Tibial nerve (tissue), 4 donors: ENCODE data around the gene KLF3.

Experiments used
- EP300 ChIP-seq, 2 donors: sonication (generic); formaldehyde crosslinking; IDR thresholded peaks; one replicate each; pipeline ENCODE4 v1.6.1; 2017; ENCODE audit warnings: antibody characterized with exemption in 2 of 2, mild to moderate bottlenecking in 1 of 2
- TF ChIP-seq, protein P1 (sequence below), 5 experiments: fragments of 200-600 bp in 3 of 5; fragments of 450-650 bp in 2 of 5; sonication (generic) in 3 of 5; IDR thresholded peaks; one replicate each; pipeline ENCODE4 v1.5.1; 2016 to 2019; ENCODE audit warnings: antibody characterized with exemption in 5 of 5, mild to moderate bottlenecking in 3 of 5, moderate library complexity in 2 of 5

DNA sequence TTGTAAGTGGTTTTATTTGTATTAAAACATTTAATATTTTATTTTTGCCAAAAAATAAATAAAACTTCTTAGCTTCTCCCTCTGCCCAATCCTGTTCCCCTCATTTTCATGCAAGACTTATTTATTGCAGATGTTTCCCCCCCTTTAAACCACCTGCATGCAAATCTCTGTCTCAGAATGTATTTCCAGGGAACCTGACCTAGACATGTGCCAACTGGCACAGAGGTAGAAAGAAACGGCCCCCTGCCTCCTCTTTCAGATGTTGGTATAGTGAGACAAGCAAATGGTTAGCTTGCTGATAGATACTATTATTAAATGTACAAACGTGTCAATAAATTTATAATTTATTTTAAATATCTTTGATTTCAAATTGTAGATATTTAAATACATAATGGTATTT, 47.1 kb downstream of the KLF3 start:
- TF ChIP-seq, protein P1, sequence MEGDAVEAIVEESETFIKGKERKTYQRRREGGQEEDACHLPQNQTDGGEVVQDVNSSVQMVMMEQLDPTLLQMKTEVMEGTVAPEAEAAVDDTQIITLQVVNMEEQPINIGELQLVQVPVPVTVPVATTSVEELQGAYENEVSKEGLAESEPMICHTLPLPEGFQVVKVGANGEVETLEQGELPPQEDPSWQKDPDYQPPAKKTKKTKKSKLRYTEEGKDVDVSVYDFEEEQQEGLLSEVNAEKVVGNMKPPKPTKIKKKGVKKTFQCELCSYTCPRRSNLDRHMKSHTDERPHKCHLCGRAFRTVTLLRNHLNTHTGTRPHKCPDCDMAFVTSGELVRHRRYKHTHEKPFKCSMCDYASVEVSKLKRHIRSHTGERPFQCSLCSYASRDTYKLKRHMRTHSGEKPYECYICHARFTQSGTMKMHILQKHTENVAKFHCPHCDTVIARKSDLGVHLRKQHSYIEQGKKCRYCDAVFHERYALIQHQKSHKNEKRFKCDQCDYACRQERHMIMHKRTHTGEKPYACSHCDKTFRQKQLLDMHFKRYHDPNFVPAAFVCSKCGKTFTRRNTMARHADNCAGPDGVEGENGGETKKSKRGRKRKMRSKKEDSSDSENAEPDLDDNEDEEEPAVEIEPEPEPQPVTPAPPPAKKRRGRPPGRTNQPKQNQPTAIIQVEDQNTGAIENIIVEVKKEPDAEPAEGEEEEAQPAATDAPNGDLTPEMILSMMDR (IDR thresholded peaks at IDR 0.05): no peak
- TF ChIP-seq EP300 (IDR thresholded peaks at IDR 0.05): no peak
